Neural crest cell (in vitro differentiated cells): ENCODE data around the gene PADI4. TPM values are rescaled to one million over a fixed set of nuclear protein-coding genes. Genes with fewer than 3 reads are reported as not detected.

Source experiments
- DNase-seq: peaks from one replicate; pipeline ENCODE4 v3.0.0; 2021; ENCODE audit warnings: low read depth, mixed read lengths, low spot score
- H3K27ac Mint-ChIP-seq: one replicate; pipeline ENCODE4 v1.8.0; 2021; ENCODE audit warnings: mild to moderate bottlenecking, mixed read lengths; ENCODE audit not compliant: unreplicated experiment
- H3K27me3 Mint-ChIP-seq: 2 replicates; pipeline ENCODE4 v1.8.0; 2021; ENCODE audit warnings: low read depth, mild to moderate bottlenecking, mixed read lengths
- H3K36me3 Mint-ChIP-seq: 2 replicates; pipeline ENCODE4 v1.8.0; 2021; ENCODE audit warnings: low read depth, mild to moderate bottlenecking, mixed read lengths
- H3K4me1 Mint-ChIP-seq: 2 replicates; pipeline ENCODE4 v1.8.0; 2021; ENCODE audit warnings: mixed read lengths
- H3K4me3 Mint-ChIP-seq: one replicate; pipeline ENCODE4 v1.8.0; 2021; ENCODE audit warnings: mild to moderate bottlenecking, mixed read lengths
- H3K9me3 Mint-ChIP-seq: 2 replicates; pipeline ENCODE4 v1.8.0; 2021; ENCODE audit warnings: mixed read lengths
- total RNA-seq: library from RNA; stranded (reverse); gene quantifications from 2 replicates; pipeline ENCODE4 v1.2.1, GENCODE V29; 2021
- TF ChIP-seq, protein P1 (sequence below): fragments of 200-600 bp; sonication (generic); conservative IDR thresholded peaks from 2 replicates; pipeline ENCODE4 v1.5.0; 2021; ENCODE audit warnings: antibody characterized with exemption, mild to moderate bottlenecking

Gene PADI4
- total RNA-seq, 1 donor from 2014 or later: not detected

DNA sequence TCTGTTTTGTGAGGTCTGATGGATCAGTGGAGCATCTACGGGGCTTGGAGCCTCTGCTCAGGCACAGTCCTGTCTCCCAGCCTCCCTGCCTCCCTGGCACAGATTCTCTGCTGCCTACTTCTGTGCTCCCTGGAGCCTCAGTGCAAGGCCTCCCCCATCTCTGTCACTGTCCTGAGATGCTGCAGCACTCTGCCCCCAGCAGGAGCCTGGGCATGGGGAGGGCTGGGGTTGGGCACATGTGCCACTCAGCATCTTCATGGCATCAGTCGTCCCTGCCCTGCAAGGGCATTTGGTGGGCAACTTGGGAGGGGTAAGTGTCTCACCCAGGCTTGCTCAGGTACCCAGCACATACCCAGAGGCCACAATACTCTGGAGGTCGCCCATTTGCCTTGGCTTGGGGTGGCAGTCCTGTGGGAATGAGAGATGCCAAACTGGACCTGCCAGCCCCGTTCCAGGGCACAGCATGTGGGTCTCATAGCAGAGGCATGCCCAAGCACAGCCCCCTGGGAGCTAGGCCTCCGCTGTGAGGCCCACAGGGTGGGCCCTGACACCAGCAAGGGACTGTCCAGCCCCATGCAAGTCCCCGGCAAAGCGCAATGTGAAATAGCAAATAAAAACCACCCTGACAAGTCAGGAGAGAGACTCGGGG is 30.4 kb upstream of the PADI4 start:
- Mint-ChIP-seq H3K9me3 (no peaks in the 10 kb centered on the region), H3K4me3 (no peak overlapping the region), H3K27me3 (peaks cover 7% of the 10 kb centered on the region), H3K27ac (no peak overlapping the region), H3K36me3 (no peaks in the 10 kb centered on the region), H3K4me1 (peaks cover 8% of the 10 kb centered on the region)
- TF ChIP-seq, protein P1, sequence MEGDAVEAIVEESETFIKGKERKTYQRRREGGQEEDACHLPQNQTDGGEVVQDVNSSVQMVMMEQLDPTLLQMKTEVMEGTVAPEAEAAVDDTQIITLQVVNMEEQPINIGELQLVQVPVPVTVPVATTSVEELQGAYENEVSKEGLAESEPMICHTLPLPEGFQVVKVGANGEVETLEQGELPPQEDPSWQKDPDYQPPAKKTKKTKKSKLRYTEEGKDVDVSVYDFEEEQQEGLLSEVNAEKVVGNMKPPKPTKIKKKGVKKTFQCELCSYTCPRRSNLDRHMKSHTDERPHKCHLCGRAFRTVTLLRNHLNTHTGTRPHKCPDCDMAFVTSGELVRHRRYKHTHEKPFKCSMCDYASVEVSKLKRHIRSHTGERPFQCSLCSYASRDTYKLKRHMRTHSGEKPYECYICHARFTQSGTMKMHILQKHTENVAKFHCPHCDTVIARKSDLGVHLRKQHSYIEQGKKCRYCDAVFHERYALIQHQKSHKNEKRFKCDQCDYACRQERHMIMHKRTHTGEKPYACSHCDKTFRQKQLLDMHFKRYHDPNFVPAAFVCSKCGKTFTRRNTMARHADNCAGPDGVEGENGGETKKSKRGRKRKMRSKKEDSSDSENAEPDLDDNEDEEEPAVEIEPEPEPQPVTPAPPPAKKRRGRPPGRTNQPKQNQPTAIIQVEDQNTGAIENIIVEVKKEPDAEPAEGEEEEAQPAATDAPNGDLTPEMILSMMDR: no peak
- no peak for DNase-seq

- H3K4me3 Mint-ChIP-seq: no peak overlapping the region
- peak overlapping the region; percentile 27 for H3K27ac Mint-ChIP-seq
- H3K9me3 Mint-ChIP-seq: no peaks in the 10 kb centered on the region
- DNase-seq: no peak
- TF ChIP-seq, protein P1: no peak
- H3K4me1 Mint-ChIP-seq: peaks cover 8% of the 10 kb centered on the region
- peaks cover 7% of the 10 kb centered on the region for H3K27me3 Mint-ChIP-seq
- no peaks in the 10 kb centered on the region for H3K36me3 Mint-ChIP-seq
These were observed 28.8 kb upstream of the PADI4 start for GRCh38 chr1:17278996-17279830.

GRCh38 chr1:17280436-17280835 is 27.6 kb upstream of the PADI4 start:
- H3K27ac Mint-ChIP-seq: no peak overlapping the region
- H3K27me3 Mint-ChIP-seq: peaks cover 2% of the 10 kb centered on the region
- no peaks in the 10 kb centered on the region for H3K36me3 Mint-ChIP-seq
- peaks cover 8% of the 10 kb centered on the region for H3K4me1 Mint-ChIP-seq
- H3K4me3 Mint-ChIP-seq: no peak overlapping the region
- TF ChIP-seq, protein P1: no peak
- H3K9me3 Mint-ChIP-seq: no peaks in the 10 kb centered on the region
- DNase-seq: no peak

DNA sequence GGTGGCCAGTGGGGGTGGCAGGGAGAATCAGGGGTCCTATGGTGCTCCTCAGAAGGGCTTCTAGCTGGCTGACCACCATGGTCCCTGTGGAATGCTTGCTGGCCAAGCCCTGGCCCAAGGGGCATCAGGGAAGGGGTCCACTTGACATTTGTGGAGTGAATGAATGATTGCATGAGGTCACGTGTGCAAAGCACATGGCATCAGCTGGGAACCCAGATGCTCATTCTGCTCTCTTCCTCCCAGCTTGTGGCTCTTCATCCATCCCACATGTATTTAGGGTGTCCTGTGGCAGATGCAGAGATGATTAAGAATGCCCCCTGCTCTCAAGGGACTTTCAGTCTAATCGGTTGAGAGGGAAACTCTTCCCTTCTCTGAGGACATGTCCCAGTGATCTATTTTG is 27.1 kb upstream of the PADI4 start:
- no peak overlapping the region for H3K27ac Mint-ChIP-seq
- H3K9me3 Mint-ChIP-seq: no peaks in the 10 kb centered on the region
- no peaks in the 10 kb centered on the region for H3K36me3 Mint-ChIP-seq
- H3K4me1 Mint-ChIP-seq: peaks cover 8% of the 10 kb centered on the region
- DNase-seq: no peak
- H3K4me3 Mint-ChIP-seq: no peak overlapping the region
- TF ChIP-seq, protein P1: no peak
- no peaks in the 10 kb centered on the region for H3K27me3 Mint-ChIP-seq

DNA sequence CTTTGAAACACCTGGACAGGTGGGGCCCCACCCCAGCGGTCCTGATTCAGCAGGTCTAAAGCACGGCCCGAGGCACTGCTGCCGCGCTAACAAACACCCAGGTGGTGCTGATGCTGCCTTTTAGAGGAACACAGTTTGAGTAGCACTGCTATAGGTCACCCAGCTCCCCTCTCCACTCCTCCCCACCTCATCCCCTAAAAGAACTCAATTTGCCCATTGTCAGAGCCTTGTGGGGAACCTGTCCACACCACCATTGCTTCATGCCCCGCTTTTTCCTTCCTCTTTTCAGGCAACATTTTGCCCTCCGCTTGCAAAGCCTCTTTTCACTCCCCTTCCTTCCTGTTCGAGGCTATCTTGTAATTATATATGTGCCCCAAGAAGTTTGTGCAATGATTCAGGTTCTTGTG is 26.2 kb upstream of the PADI4 start:
- TF ChIP-seq, protein P1: no peak
- no peak for DNase-seq
- Mint-ChIP-seq H3K4me1 (peaks cover 8% of the 10 kb centered on the region), H3K27ac (no peak overlapping the region), H3K36me3 (no peaks in the 10 kb centered on the region), H3K4me3 (no peak overlapping the region), H3K9me3 (no peaks in the 10 kb centered on the region), H3K27me3 (no peaks in the 10 kb centered on the region)
